Astrocyte (in vitro differentiated cells and primary cell): ENCODE results near the gene GRIK3. TPM values are rescaled to one million over a fixed set of nuclear protein-coding genes. Genes with fewer than 3 reads are reported as not detected.
"Not testable (repeated sequence)": the region's sequence is repeated elsewhere in the genome, so short reads cannot be mapped to it uniquely, and the experiment has no call there.

Experiments used
- DNase-seq: peaks from one replicate; pipeline ENCODE4 v3.0.0-alpha.2; 2010; ENCODE audit warnings: low read depth
- FAIRE-seq: peaks from 2 replicates; lab custom pipeline; 2011; peaks lifted over from hg19 to GRCh38; lab: Jason Lieb, UNC
- H2AFZ ChIP-seq: 2 replicates; pipeline ENCODE4 v1.6.0; 2012; ENCODE audit warnings: low read depth, low read length, inconsistent platforms
- H3K27ac ChIP-seq: 2 replicates; pipeline ENCODE4 v1.5.1; 2011; ENCODE audit warnings: low read depth, low read length, inconsistent platforms
- H3K27me3 ChIP-seq: 2 replicates; pipeline ENCODE4 v1.6.0; 2011; ENCODE audit warnings: low read length, inconsistent platforms; ENCODE audit not compliant: insufficient read depth
- H3K36me3 ChIP-seq: 2 replicates; pipeline ENCODE4 v1.5.1; 2011; ENCODE audit warnings: low read length, inconsistent platforms; ENCODE audit not compliant: insufficient read depth
- H3K4me1 ChIP-seq: 2 replicates; pipeline ENCODE4 v1.5.1; 2011; ENCODE audit warnings: low read length, inconsistent platforms; ENCODE audit not compliant: insufficient read depth
- H3K4me2 ChIP-seq: 2 replicates; pipeline ENCODE4 v1.6.0; 2012; ENCODE audit warnings: low read length, inconsistent platforms
- H3K4me3 ChIP-seq: 2 replicates; pipeline ENCODE4 v1.5.1; 2011; ENCODE audit warnings: low read depth, mild to moderate bottlenecking, low read length, inconsistent platforms; ENCODE audit not compliant: insufficient read depth
- H3K79me2 ChIP-seq: 2 replicates; pipeline ENCODE4 v1.6.0; 2012; ENCODE audit warnings: mild to moderate bottlenecking, low read length, inconsistent platforms; ENCODE audit not compliant: insufficient read depth
- H3K9ac ChIP-seq: 2 replicates; pipeline ENCODE4 v1.6.0; 2012; ENCODE audit warnings: mild to moderate bottlenecking, low read length, inconsistent platforms
- H3K9me3 ChIP-seq: 2 replicates; pipeline ENCODE4 v1.5.1; 2012; ENCODE audit warnings: low read depth, mild to moderate bottlenecking, low read length, inconsistent platforms; ENCODE audit not compliant: insufficient read depth
- H4K20me1 ChIP-seq: 2 replicates; pipeline ENCODE4 v1.6.0; 2012; ENCODE audit warnings: low read length, inconsistent platforms; ENCODE audit not compliant: insufficient read depth
- H3K27ac Mint-ChIP-seq: one replicate; pipeline ENCODE4 v1.8.0; 2021; ENCODE audit warnings: mild to moderate bottlenecking, mixed read lengths; ENCODE audit not compliant: unreplicated experiment
- H3K27me3 Mint-ChIP-seq: one replicate; pipeline ENCODE4 v1.8.0; 2021; ENCODE audit warnings: low read depth, mixed read lengths; ENCODE audit not compliant: unreplicated experiment
- H3K36me3 Mint-ChIP-seq: one replicate; pipeline ENCODE4 v1.8.0; 2021; ENCODE audit warnings: low read depth, mixed read lengths; ENCODE audit not compliant: unreplicated experiment
- H3K4me1 Mint-ChIP-seq: one replicate; pipeline ENCODE4 v1.8.0; 2021; ENCODE audit warnings: low read depth, mixed read lengths; ENCODE audit not compliant: unreplicated experiment
- H3K4me3 Mint-ChIP-seq: one replicate; pipeline ENCODE4 v1.8.0; 2021; ENCODE audit warnings: mild to moderate bottlenecking, moderate library complexity, mixed read lengths; ENCODE audit not compliant: unreplicated experiment
- H3K9me3 Mint-ChIP-seq: one replicate; pipeline ENCODE4 v1.8.0; 2021; ENCODE audit warnings: mild to moderate bottlenecking, mixed read lengths; ENCODE audit not compliant: unreplicated experiment
- CTCF ChIP-seq: IDR thresholded peaks from 2 replicates; pipeline ENCODE4 v1.5.1; 2011; ENCODE audit warnings: low read depth, mild to moderate bottlenecking, inconsistent platforms, low read length, moderate library complexity; ENCODE audit not compliant: insufficient read depth
- EZH2 ChIP-seq: IDR thresholded peaks from 2 replicates; pipeline ENCODE4 v1.6.1; 2012; ENCODE audit warnings: mild to moderate bottlenecking, low read length, inconsistent platforms; ENCODE audit not compliant: insufficient read depth
- total RNA-seq: library from RNA; stranded (reverse); gene quantifications from 2 replicates; pipeline ENCODE4 v1.2.1, GENCODE V29; 2021

Gene GRIK3
- total RNA-seq, 1 donor from 2014 or later, result 0.16 TPM

DNA sequence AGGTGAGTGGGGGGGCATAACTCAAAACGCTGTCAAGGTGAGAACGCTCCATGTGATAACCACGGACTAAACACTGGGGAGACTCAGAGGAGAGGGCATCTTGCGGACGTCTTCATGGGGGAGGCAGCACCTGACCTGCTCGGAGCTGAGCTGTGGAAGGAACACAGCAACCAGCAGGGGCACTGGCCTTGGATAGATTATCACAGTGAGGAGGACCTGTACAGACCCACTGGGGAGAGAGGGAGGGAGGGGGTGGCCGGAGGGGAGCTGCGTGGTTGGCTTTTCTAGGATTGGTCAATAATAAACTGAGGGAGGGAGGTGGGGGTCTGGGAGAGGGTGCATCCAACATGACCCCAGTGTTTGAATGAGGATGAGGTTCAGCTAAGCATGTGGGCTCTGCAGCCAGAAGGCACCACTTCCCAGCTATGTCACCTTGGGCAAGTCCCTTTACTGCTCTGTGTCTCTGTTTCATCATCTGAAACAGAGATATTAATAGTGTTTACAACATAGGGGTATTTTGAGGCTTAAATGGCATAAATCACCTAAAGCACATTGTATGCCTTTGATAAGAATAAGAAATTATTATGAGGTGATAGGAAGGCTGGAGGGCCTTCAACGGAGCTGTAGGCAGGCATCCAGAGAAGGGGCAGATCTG, 123.3 kb downstream of the GRIK3 start:
- Mint-ChIP-seq H3K27ac (no peak overlapping the region), H3K36me3 (no peaks in the 10 kb centered on the region), H3K4me3 (no peak overlapping the region), H3K4me1 (no peaks in the 10 kb centered on the region), H3K9me3 (peaks cover 3% of the 10 kb centered on the region), H3K27me3 (peaks cover 58% of the 10 kb centered on the region)
- H3K27me3 ChIP-seq, result no peaks in the 10 kb centered on the region
- H4K20me1 ChIP-seq, result no peaks in the 10 kb centered on the region
- H3K9me3 ChIP-seq, result no peaks in the 10 kb centered on the region
- no peak overlapping the region for H2AFZ ChIP-seq
- TF ChIP-seq EZH2, result no peak
- DNase-seq (no peak), FAIRE-seq (no peak)
- H3K9ac ChIP-seq, result no peak overlapping the region
- H3K36me3 ChIP-seq, result no peaks in the 10 kb centered on the region
- no peaks in the 10 kb centered on the region for H3K79me2 ChIP-seq
- no peaks in the 10 kb centered on the region for H3K4me1 ChIP-seq
- H3K27ac ChIP-seq, result no peak overlapping the region
- no peak overlapping the region for H3K4me3 ChIP-seq
- no peak overlapping the region for H3K4me2 ChIP-seq

GRCh38 chr1:36909946-36910725, 124.2 kb downstream of the GRIK3 start:
- Mint-ChIP-seq H3K4me3 (no peak overlapping the region), H3K4me1 (no peaks in the 10 kb centered on the region), H3K9me3 (peaks cover 3% of the 10 kb centered on the region), H3K27me3 (peaks cover 52% of the 10 kb centered on the region), H3K36me3 (no peaks in the 10 kb centered on the region), H3K27ac (no peak overlapping the region)
- no peak for FAIRE-seq
- DNase-seq, result no peak
- Histone ChIP-seq H3K27ac (no peak overlapping the region), H3K9ac (no peak overlapping the region), H3K9me3 (no peaks in the 10 kb centered on the region), H3K4me2 (no peak overlapping the region), H3K79me2 (no peaks in the 10 kb centered on the region), H2AFZ (no peak overlapping the region), H3K4me3 (no peak overlapping the region), H3K4me1 (no peaks in the 10 kb centered on the region), H3K36me3 (no peaks in the 10 kb centered on the region), H4K20me1 (no peaks in the 10 kb centered on the region), H3K27me3 (no peaks in the 10 kb centered on the region)
- TF ChIP-seq CTCF (no peak), EZH2 (no peak)

- H3K4me1 ChIP-seq, H3K4me2 ChIP-seq, H3K4me3 Mint-ChIP-seq, DNase-seq, H3K27ac ChIP-seq, H3K36me3 ChIP-seq, H3K9me3 ChIP-seq, H3K27me3 ChIP-seq, H3K36me3 Mint-ChIP-seq, H3K9me3 Mint-ChIP-seq, H4K20me1 ChIP-seq, H3K9ac ChIP-seq, H3K27ac Mint-ChIP-seq, H3K4me3 ChIP-seq, H3K4me1 Mint-ChIP-seq, FAIRE-seq, H2AFZ ChIP-seq, H3K79me2 ChIP-seq: not testable (repeated sequence)
- peaks cover 44% of the 10 kb centered on the region for H3K27me3 Mint-ChIP-seq
Observed at GRCh38 chr1:36909359-36909758, 125.0 kb downstream of the GRIK3 start.
